LNCAP (cell line): Measurements from ENCODE around the gene HRAS.

Experiments
- TF ChIP-seq, protein P1 (sequence below): fragments of 450-650 bp; IDR thresholded peaks from 2 replicates; pipeline ENCODE4 v1.5.1; 2017; ENCODE audit warnings: mild to moderate bottlenecking

The HRAS gene

DNA sequence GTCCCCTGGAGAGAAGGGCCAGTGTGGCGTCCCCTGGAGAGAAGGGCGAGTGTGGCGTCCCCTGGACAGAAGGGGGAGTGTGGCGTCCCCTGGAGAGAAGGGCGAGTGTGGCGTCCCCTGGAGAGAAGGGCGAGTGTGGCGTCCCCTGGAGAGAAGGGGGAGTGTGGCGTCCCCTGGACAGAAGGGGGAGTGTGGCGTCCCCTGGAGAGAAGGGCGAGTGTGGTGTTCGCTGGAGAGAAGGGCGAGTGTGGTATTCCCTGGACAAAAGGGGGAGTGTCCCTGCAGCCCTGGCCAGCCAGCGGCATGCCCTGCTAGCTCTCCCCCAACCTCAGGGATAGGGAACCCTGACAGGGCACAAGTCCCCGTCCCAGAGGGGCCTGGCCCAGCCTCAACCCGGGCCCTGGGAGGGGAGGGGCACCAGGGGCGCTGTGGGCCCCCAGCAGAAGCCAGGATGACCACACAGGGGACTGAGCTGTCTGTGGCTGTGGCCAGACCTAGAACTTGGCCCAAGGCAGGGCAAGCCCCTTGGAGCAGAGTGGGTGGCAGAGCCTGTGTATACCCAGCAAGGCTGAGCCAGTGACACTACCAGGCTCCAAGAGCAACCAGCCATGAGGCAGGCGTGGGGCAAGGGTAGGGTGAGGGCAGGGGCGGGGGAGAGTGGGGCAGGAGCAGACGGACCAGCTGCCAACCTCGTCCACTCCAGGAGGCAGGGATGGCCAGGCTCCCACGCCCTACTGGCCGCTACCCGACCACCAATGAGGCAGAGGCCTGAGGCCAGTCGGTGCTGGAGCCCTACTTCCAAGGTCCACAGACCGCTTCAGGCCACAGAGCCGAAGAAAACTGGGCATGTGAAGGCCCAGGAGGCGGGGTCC is 4.2 kb downstream of the HRAS start:
- TF ChIP-seq, protein P1, sequence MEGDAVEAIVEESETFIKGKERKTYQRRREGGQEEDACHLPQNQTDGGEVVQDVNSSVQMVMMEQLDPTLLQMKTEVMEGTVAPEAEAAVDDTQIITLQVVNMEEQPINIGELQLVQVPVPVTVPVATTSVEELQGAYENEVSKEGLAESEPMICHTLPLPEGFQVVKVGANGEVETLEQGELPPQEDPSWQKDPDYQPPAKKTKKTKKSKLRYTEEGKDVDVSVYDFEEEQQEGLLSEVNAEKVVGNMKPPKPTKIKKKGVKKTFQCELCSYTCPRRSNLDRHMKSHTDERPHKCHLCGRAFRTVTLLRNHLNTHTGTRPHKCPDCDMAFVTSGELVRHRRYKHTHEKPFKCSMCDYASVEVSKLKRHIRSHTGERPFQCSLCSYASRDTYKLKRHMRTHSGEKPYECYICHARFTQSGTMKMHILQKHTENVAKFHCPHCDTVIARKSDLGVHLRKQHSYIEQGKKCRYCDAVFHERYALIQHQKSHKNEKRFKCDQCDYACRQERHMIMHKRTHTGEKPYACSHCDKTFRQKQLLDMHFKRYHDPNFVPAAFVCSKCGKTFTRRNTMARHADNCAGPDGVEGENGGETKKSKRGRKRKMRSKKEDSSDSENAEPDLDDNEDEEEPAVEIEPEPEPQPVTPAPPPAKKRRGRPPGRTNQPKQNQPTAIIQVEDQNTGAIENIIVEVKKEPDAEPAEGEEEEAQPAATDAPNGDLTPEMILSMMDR, result no peak

DNA sequence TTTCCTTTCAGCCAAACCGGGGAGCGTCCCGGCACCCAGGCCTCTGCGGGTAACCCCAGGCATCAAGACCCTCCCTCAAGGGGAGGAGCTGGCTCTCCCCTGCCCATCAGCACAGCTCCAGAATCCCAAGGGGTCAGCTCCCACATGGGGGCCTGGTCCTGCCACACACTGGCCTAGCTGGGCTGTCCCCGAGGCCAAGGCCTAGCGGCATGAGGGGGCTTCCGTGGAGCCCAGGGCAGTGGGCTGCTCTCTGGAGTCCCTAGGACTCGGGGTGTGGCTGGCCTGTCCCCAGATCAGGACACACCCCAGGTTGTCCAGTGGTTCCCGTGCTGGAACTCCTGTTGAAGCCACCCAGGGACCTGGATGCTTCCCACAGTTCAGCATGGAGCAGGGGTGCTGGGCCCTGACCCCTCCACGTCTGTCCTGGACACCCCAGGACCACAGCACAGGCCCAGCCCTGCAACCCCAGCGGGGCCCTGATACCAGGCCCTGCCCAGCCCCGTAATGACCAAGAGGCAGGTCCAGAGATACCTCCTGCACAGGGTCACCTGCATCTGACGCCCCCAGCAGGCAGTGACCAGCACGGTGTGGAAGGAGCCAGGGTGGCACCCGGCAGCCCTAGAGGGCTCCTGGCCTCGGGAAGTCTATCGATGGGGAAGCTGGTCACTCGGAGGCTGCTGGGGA is 5.5 kb downstream of the HRAS start:
- TF ChIP-seq, protein P1, result no peak

DNA sequence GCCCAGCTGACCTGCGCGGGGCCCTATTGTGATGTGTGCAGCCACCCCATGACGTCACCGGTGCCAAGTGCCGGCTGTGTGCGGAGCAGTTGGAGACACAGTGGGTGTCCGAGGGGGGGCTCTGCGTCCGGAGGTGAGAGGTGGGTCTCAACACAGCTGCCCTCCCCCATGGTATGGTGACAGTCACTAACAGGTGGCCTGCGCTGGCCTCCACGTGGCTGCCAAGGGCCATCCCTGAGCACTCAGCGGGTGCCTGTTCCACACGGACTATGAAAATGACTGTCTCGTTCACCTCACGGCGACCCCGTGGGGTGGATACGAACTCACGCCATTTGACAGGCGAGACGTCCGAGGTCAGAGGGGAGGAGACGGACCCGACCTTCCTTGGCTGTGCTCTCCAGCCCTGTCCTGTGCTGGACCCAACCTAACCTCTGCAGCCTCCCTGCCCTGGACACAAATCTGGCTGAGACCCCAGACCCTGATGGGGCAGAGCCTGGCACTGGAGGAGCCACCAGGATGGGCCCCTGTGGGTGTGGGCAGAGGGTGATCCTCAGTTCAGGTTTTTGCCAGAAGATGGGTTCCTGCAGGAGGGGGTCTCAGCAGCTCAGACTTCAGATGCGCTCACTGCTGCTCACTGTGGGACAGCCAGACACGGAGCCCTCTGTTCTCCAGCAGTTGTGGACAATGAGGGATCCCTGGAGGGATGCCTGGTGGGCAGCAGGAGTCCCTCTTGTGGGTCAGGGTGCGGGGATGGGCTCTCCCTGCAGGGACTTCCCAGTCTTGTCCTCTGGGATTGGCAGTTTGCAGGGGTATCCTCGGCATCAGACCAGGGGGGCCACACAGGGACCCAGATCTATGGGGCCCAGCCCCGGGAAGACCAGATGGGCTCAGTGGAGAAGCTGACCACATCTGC is 6.3 kb downstream of the HRAS start:
- TF ChIP-seq, protein P1, result no peak

DNA sequence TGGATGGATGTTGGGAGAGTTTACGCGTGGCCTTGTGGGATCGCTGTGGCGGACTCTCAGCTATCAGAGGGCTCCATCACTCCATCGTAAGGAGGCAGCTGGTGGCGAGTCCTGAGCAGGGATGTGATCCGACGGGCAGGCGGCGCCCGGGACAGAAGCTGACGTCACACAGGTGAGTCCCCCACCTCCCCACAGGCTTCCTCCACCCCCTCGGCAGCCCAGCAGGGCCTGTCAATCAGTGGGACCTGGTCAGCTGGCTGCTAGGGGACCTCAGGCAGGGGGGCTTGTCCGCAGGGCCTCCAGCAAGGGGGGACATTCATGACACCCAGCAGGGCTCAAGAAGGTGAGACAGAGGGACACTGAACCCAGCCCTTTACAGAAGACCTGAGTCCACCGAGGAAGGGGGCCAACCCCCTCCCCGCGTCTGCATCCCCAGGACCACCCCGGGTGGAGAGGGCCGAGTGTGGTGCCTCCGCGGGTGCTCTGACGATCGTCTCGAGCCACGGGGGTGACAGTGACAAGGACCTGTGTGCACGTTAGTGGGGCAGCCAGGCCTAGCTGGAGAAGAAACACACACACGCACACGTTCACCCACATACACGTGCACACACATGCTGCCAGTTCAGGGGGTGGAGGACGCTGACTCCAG is 7.1 kb downstream of the HRAS start:
- TF ChIP-seq, protein P1, result no peak

DNA sequence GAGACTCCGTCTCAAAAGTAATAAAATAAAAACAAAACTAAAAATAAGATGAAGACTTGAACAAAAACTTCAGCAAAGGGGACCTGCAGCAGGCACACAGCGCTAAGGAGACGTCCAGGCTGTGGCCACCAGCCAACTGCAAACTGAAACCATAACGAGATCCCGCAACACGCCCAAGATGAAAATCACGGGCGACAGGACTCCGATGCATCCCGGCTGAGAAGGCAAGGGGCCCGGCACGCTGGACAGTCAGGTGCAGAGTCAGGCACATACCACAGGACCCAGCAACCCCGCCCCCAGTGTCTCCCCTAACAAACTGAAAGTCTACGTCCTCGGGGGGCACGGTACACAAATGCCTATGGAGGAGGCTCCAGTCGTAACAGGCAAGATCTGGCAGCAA is 9.2 kb downstream of the HRAS start:
- TF ChIP-seq, protein P1, result no peak

DNA sequence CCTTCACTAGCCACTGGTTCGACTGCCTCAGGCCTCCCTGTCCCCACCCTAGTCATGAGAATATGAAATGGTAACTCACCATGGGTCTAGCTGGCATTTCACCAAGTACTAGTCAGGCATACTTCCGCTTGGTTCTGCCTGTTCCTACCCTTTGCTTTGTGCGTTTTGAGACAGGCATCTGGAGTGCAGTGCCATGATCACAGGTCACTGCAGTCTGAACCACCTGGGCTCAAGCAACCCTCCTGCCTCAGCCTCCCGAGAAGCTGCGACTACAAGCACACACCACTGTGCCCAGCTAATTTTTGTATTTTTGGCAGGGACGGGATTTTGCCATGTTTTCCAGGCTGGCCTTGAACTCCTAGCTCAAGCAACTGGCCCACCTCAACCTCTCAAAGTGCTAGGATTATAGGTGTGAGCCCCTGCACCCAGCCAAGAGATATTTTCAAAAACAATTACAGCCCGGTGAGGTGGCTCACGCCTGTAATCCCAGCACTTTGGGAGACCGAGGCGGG is 14.1 kb downstream of the HRAS start:
- TF ChIP-seq, protein P1, result no peak
